GM06990 (cell line): ENCODE data around the gene ESYT2.

ENCODE experiments used
- DNase-seq: peaks from one replicate; pipeline ENCODE4 v3.0.0-alpha.2; 2011; ENCODE audit not compliant: insufficient read length; ENCODE audit errors: extremely low read depth
- H3K27me3 ChIP-seq: replicated peaks from 2 replicates; pipeline ENCODE4 v1.6.0; 2011; ENCODE audit warnings: low read length; ENCODE audit not compliant: control insufficient read depth, insufficient read depth
- H3K36me3 ChIP-seq: 2 replicates; pipeline ENCODE4 v1.5.1; 2011; ENCODE audit warnings: low read length; ENCODE audit not compliant: control insufficient read depth, insufficient read depth
- H3K4me3 ChIP-seq: replicated peaks from 2 replicates; pipeline ENCODE4 v1.5.1; 2011; ENCODE audit warnings: low read depth, mild to moderate bottlenecking, control low read depth, low read length
- TF ChIP-seq, protein P1 (sequence below): IDR thresholded peaks from 2 replicates; pipeline ENCODE4 v1.5.1; 2011; ENCODE audit warnings: low read length, control low read depth, mild to moderate bottlenecking, inconsistent platforms; ENCODE audit not compliant: insufficient read depth, poor library complexity, severe bottlenecking

Gene ESYT2

DNA sequence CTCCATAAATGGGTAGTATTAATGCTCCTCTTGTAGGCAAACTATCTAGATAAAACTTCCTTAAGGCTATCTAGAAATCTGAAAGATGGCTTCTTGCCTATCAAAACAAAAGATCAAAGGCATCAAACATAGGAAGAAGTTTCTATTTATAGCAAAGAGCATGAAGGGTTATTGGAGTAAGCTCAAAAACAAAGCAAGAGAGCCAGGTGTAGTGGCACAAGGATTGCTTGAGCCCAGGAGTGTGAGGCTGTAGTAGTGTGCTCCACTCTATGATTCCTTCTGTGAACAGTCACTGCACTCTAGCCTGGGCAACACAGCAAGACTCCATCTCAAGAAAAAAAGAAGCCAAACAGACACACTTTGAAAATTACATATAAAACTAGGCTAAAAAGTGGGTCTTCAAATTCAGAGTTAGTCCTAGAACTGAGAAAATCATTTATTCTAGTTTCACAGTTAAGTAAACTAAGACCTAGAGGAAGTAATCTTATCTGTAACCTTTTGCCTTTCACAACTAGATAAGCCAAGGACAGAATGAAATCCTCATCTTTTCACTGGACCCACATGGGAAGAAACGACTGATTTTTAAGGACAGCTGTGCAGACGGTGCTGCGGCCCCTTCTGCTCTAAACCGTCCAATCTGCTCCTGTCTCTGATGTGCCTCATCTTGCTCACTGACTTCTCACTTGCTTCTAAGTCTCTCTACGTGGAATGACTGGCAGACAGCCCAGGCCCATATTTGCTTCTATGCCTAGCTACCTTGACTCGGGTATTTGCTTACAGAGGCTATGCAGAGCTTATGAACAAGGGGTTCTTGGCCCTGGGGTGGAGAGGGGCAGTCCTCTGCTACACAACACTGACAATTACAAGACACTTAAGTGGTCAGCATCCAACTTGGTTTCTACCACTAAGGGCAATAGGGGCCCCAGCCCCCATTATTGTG, 50.0 kb downstream of the ESYT2 start:
- Histone ChIP-seq H3K36me3 (peaks cover 6% of the 10 kb centered on the region), H3K4me3 (no peak overlapping the region), H3K27me3 (no peaks in the 10 kb centered on the region)
- no peak for DNase-seq
- TF ChIP-seq, protein P1, sequence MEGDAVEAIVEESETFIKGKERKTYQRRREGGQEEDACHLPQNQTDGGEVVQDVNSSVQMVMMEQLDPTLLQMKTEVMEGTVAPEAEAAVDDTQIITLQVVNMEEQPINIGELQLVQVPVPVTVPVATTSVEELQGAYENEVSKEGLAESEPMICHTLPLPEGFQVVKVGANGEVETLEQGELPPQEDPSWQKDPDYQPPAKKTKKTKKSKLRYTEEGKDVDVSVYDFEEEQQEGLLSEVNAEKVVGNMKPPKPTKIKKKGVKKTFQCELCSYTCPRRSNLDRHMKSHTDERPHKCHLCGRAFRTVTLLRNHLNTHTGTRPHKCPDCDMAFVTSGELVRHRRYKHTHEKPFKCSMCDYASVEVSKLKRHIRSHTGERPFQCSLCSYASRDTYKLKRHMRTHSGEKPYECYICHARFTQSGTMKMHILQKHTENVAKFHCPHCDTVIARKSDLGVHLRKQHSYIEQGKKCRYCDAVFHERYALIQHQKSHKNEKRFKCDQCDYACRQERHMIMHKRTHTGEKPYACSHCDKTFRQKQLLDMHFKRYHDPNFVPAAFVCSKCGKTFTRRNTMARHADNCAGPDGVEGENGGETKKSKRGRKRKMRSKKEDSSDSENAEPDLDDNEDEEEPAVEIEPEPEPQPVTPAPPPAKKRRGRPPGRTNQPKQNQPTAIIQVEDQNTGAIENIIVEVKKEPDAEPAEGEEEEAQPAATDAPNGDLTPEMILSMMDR, result no peak

DNA sequence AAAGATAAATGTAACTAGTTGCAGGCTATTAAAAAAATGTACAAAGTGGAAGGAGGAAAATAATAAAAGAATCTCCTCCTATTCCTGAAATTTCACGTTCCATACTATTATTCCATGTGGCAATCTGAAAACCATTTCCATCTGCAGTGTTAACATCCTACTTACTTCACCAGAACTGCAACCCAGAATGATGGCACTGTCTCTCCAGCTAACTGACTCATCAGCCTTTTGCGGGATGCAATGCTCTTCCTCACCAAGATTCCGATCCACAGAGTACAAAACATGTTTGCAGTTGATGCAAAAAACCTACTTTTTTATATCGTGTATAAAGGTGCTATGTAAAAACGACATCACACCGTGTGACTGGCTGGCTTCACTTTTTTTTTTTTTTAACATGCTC, 50.8 kb downstream of the ESYT2 start:
- no peak for DNase-seq
- Histone ChIP-seq H3K4me3 (no peak overlapping the region), H3K27me3 (no peaks in the 10 kb centered on the region), H3K36me3 (peaks cover 6% of the 10 kb centered on the region)
- TF ChIP-seq, protein P1, result no peak

DNA sequence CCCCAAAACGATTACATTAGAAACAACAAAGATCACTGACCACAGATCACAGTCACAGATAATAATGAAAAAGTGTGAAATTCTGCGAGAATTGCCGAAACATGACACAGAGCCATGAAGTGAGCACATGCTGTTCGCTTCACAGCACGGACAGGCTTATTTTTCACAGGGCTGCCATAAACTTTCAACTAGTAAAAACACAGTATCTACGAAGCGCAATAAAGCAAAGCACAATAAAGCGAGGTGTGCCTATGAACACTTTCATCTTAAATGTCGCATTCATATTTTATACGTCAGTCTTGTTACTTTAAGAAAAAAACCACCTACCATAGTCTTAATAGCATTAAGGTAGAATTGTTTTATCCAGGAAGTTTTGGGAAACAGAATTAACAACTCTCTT, 51.5 kb downstream of the ESYT2 start:
- Histone ChIP-seq H3K27me3 (no peaks in the 10 kb centered on the region), H3K4me3 (no peak overlapping the region), H3K36me3 (peaks cover 4% of the 10 kb centered on the region; the same call in 1 of the 2 replicates)
- DNase-seq, result no peak
- TF ChIP-seq, protein P1, result no peak

DNA sequence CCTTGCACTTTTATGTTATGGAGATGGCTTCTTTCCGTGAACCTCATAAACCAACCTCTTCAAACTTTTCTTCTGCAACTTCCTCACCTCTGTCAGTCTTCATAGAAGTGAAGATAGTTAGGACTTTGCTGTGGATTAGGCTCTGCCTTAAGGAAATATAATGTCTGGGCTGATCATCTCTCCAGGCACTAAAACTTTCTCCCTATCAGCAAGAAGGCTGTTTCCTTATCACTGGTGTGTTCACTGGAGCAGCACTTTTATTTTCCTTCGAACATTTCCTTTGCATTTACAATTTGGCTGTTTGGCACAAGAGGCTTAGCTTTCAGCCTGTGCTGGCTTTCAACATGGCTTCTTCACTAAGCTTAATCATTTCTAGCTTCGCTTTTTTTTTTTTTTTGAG, 52.8 kb downstream of the ESYT2 start:
- DNase-seq, result no peak
- Histone ChIP-seq H3K4me3 (no peak overlapping the region), H3K36me3 (peaks cover 4% of the 10 kb centered on the region; the same call in 1 of the 2 replicates), H3K27me3 (no peaks in the 10 kb centered on the region)
- TF ChIP-seq, protein P1, result no peak

DNA sequence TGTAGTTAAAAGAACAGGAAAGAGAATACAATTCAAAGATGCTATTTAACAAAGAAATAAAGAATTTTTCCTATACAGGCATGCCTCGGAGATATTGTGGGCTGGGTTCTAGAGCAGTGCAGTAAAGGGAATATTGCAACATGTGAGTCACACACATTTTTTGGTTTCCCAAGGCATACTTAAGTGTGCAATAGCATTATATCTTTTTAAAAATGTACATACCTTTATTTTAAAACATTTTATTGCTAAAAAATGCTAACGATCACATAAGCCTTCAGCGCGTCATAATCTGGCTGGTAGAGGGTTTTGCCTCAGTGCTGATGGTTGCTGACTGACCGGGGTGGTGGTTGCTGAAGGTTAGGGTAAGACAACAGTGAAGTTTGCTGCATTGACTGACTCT, 54.4 kb downstream of the ESYT2 start:
- no peaks in the 10 kb centered on the region; the same call in 1 of the 2 replicates for H3K36me3 ChIP-seq
- no peaks in the 10 kb centered on the region for H3K27me3 ChIP-seq
- TF ChIP-seq, protein P1, result no peak
- no peak for DNase-seq
- H3K4me3 ChIP-seq, result no peak overlapping the region
